Fibroblast of pulmonary artery (primary cell): ENCODE data around the gene AKAP7.

Source experiments
- DNase-seq: peaks from one replicate; pipeline ENCODE4 v3.0.0-alpha.2; 2010; ENCODE audit warnings: low read depth
- H3K4me3 ChIP-seq: replicated peaks from 2 replicates; pipeline ENCODE4 v1.5.1; 2011; ENCODE audit warnings: low read depth, mild to moderate bottlenecking, control low read depth, low read length, moderate library complexity
- CTCF ChIP-seq: IDR thresholded peaks from 2 replicates; pipeline ENCODE4 v1.5.1; 2011; ENCODE audit warnings: mild to moderate bottlenecking, control low read depth, low read length, inconsistent platforms; ENCODE audit errors: missing control alignments

AKAP7 gene

GRCh38 chr6:131169613-131170012 is 34.3 kb downstream of the AKAP7 start:
- no peak for DNase-seq
- no peak overlapping the region for H3K4me3 ChIP-seq
- TF ChIP-seq CTCF, result no peak

DNA sequence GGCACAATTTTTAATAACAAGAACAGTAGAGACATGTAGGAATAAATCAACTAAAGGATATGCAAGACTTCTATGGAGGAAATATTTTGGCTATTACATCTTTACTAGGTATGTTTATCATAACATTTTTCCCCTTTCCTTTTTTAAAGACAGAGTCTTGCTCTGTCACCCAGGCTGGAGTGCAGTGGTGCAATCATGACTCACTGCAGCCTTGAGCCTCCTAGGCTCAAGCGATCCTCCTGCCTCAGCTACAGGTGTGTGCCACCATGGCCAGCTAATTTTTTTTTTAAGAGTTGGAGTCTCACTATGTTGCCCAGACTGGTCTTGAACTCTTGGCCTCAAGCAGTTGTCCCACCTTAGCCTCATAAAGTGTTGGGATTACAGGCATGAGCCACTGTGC is 37.0 kb downstream of the AKAP7 start:
- TF ChIP-seq CTCF, result no peak
- no peak overlapping the region for H3K4me3 ChIP-seq
- DNase-seq, result peak; percentile 32

DNA sequence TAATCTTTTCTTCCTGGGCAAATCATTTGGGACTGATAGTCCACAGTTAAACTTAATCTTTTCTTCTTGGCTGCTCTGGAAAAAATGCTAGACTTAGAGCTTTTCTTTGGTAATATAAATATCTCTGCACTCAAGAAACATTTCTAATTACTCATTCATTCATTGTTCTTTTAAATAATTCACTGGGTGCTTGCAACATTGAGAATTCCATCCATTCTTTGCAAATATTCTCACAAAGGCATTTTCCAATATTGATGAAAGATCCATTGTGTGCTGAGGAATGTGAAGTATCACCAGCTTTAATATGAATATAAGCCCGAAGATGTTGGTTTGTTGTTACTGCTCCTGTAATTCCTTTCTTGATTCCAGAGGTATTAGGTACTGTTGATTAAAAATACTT is 38.4 kb downstream of the AKAP7 start:
- TF ChIP-seq CTCF, result no peak
- peak; percentile 80 for DNase-seq
- H3K4me3 ChIP-seq, result no peak overlapping the region

DNA sequence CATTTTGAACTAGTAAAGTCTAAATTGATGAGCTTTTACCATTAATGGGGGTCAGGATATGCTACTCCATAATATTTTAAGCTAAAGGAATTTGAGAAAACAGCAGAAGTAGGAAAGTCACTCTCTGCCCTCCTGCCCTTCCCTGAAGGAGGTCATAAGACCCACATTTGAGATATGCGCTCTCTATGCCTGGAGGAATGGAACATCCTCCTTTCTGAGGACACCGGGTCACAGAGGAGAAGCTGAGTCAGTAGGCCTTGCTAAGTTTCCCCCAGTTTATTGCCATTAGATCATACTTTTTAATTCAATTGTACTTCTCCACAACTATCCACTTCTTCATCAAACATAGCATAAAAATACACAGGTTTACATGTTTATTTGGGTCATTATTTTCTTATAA is 40.3 kb downstream of the AKAP7 start:
- TF ChIP-seq CTCF, result no peak
- no peak for DNase-seq
- H3K4me3 ChIP-seq, result no peak overlapping the region

GRCh38 chr6:131177996-131178395 is 42.7 kb downstream of the AKAP7 start:
- TF ChIP-seq CTCF, result no peak
- DNase-seq, result no peak
- no peak overlapping the region for H3K4me3 ChIP-seq

DNA sequence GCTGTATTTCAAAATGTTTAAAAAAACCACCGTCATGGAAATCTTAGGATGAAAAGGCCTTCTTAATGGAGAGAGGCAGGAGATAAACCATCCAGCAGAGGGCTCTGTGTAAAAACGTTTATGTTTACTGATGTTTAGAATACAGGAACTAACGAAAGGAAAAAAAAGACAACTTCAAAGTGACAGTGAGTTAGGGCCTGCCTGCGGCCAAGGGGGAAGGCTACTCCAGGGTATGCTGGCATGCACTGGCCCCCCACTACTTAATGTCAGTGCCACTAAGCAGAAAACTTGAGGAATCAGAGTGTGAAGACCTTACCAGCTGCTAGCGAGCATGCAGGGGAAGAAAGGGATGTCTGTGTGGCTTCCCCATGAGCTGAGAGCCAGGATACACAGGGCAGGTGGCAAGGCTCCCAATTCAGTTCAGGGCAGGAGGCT is 47.7 kb downstream of the AKAP7 start:
- H3K4me3 ChIP-seq, result no peak overlapping the region

More for the DNA sequence above, 47.7 kb downstream of the AKAP7 start:
- DNase-seq, result peak; percentile 74
- peak; percentile 71 for TF ChIP-seq CTCF
